HG03039 (cell line): ENCODE results near the gene SESN3.
"Not testable (repeated sequence)": the region's sequence is repeated elsewhere in the genome, so short reads cannot be mapped to it uniquely, and the experiment has no call there.

Experiments used
- ATAC-seq: cut with Tn5 transposase; IDR thresholded peaks from one replicate; pipeline ENCODE4 v1.9.1; 2021; ENCODE audit warnings: mild to moderate bottlenecking, moderate library complexity; ENCODE audit not compliant: unreplicated experiment

Gene SESN3

DNA sequence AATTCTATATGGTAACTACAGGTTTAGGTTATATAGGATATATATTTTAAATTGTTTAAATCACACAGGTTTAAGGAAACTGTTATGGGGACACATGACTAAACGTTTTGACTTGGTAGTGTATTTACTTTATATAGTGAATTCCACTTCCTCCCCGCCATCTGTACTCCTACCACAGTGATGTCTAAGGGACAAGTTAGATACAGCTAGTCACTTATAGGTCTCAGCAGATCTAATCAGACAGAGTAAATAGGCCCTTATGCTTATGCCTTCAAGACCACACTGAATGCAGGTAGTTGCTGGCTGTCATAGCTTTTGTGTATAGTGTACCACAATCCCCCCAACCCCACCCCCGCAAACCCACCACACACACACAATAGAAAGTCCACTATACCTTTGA, 8.2 kb downstream of the SESN3 start:
- ATAC-seq: no peak

DNA sequence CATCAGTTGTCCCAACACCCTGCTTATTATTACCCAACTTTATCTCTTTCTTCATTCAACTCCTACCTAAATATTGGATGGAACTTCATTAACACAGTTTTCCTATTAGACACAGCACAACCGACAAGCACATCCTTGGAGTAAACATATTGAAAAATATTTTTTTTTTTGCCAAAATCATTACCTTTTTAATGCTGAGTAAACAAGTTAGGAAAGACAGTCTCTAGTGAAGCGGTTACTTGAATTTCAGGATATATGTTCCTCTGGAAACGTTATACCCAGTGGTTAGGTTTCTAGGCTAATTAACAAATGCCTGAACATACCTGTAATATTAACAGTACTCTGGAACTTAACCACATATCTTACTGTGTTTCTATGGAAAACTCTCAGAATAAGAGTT, 11.4 kb downstream of the SESN3 start:
- ATAC-seq: no peak

DNA sequence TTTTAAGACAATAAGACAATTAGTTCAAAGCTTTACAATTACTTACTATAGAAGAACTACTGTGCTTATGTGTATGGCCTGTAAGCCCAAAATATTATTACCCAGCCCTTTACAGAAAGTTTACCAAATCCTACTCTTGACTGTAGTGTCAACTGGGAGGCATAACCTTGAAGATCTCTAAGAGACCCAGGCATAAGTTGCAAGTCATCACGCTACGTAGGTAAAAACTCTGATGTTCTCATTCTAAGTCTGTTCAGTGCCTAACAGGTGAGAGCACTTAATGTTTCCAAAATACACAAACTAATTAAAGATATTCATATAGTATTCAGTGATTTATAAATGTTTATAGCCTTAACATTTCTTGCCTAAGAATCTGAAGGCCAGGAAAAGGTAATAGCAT, 12.9 kb downstream of the SESN3 start:
- ATAC-seq: no peak

DNA sequence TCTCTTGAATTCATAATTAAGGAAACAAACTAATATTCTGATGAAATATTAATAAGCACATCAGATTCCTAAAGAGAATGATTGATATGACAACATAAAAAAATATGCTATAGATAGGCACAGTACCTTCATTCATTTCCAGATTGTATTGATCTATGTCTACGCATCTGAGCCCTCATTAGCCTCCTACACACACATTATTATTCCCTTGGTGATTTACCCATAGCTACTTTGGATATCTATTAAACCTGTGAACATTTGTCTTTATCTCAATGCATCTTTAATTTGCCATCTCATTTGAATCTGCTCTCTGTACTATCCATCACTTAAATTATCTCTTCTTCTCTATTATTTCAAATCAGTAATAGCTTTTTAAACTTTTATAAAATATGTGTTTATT, 18.4 kb downstream of the SESN3 start:
- no peak for ATAC-seq

DNA sequence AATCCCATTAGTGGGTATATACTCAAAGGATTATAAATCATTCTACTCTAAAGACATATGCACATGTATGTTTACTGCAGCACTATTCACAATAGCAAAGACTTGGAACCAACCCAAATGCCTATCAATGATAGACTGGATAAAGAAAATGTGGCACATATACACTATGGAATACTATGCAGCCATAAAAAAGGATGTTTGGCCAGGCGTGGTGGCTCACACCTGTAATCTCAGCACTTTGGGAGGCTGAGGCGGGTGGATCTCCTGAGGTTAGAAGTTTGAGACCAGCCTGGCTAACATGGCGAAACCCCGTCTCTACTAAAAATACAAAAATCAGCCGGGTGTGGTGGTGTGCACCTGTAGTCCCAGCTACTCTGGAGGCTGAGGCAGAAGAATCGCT, 21.5 kb downstream of the SESN3 start:
- not testable (repeated sequence) for ATAC-seq

DNA sequence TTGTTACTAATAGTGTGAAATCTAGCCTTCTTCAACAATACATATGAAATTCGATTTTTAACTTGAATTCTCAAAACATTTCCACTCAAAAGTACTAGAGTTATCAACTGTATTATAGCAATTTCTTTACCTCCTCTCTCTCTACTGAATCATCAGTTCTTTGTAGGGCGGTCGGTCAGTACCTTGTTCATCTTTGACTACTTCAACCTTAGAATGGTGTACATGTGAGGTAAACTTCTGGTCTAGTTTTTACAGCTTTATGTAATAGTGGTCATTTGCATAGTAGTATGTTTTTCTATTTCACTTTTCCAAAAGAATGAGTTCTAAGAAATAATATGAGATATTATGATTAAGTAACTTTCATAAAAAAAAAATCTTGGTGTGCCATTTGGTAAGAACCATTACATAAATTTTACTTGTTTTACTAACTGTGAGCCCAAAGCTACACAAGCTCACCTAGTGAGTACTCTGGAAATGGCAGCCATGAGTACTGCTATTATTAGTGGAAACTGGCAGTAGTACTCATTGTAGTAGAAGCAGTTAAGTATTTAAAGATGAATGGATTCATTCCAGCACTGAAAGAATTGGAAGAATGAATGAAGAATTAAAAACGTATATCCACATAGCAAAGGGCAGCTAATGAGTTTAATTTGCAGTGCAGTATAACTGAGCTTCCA, 30.1 kb downstream of the SESN3 start:
- ATAC-seq: no peak

DNA sequence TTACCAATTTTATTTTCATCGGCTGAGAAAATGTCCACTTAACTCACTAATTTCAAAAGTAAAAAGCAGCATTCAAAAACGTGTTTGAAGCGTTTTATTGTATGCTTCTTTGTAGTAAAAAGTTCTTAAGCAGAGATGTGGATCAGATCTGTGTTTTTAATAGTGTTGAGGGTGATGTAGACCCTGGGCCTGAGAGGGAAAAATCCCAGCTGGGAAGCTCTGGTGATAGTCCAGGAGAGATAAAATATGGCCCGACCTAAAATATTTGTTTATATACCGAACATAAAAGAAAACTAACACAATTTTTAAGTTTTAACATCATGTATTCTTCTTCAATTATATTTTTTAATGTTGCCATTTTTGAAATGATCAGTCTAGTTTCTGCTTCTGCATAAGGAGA, 35.2 kb downstream of the SESN3 start:
- no peak for ATAC-seq

DNA sequence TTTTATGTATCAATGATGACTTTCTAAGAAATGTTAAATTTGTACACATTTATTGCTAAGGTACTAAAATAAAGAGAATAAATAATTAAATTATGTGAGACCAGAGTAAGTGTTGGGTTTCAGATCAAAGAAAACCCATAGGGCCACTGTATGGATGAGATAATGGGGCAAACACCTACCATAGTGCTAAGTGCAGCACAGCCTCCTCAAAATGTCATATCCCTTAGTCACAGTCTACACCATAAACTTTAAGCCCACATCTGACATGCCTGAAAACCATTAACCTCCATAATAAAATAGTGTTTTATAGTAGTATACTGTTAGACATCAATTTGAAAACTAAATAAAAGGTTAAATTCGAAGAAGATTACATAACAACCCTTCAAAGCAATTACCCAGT, 37.5 kb downstream of the SESN3 start:
- ATAC-seq: no peak

DNA sequence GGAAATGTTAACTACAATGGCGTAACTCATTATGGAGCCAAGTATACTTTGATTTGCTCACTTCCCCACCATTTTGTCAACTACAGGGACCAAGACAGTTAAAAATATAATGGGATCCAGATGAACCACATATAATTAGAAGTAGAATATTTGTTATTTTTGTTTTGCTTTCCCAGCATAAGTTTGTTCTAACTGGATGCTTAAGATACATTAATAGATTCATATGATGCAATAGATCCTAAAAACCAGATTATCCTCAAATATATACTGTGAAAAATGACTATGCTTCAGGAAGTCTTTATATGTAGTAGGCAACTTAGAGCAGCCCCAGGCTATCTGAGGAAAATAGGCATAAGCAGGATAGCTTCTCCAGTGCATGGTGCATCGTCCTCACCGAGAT, 38.3 kb downstream of the SESN3 start:
- ATAC-seq: no peak

DNA sequence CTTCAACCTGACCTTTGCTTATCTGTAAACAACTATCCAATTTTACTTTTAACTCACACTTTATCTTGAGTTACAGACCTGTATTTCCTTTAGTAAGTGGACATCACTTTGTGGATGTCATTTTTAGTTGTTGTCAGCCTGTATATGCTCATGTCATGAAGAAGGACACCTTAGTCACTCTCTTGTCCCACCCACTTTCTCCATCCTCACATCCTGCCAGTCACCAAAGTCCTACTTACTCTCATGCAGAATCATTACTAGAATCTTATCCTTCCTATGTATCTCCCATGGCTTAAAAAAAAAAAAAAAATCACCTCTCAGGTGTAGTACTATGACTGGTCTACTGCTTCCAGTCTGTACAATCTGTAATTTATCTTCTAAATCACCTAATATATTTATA, 43.3 kb downstream of the SESN3 start:
- no peak for ATAC-seq

DNA sequence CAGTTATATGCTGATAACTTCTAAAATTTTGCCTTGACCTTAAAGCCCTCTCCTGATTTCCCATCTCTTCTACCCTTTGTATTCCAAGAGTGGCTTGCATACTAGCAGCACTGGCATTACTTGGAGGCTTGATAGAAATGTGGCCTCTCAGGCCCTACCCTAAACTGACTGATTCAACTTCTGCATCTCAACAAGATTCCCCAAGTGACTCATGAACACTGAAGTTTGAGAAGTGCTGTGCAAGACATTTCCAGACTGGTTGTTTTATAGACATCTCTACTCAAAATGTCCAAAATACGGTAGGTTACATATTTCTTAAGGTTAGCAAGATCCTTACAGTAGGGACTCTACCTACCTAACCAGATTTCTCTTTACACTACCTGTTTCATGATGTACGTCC, 48.6 kb downstream of the SESN3 start:
- ATAC-seq: no peak

DNA sequence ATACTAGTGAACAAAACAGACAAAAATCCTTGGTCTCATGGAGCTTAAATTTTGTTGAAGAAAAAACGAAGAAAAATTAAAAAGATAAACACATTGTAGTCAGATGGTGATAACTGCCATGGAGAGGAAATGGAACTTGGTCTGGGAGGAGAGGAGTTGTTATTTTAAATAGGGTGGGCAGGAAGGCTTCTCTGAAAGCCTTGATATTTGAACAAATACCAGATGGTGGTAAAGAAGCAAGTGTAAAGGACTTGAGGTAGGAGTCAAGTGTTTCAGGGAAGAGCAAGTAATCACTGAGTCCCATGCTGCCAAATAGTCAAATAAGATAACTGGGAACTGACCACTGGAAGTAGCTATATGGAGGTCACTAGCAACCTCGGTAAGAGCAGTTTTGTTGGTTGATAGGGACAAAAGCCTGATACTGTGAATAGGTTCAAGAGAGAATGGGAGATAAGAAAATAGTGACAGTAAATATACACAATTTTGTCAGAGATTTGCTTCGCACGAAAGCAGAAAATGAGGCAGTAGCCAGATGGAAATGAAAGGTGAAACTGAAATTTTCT, 55.1 kb downstream of the SESN3 start:
- ATAC-seq: no peak

DNA sequence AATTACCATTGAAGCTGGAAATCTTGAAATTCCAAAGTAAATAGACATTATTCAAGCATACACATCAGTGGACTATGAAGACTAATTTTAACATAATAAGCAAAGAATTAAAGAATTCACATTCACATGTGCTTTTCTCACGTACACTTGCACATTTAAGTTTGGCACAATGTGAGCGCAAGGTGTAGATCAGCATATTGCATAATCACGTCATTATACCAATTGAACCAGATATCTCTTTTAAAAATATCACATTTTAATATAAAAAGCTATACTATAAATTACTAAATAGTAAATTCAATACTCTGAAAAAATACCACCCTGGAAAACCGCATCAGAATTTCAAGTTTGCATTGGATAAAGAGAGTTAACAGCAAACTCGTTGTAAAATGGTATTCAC, 60.7 kb downstream of the SESN3 start:
- ATAC-seq: no peak

DNA sequence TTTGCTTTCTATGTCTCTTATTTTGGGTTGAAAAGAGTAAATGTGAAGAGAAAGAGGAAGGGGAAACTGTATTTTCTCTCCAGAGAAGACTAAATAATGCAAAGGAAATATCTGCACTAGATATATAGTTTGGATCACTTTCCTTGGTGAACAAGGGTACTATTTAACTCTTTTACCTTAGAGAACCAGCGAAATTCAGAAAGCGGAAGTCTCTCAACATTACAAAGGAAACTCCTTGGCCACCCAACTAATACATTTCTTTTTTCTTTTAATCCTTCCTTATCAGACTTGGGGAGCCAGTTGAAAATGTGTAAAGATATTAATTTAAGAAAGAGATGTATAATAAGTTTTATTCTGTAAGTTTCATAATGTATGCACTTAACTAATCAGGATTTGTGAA, 64.2 kb downstream of the SESN3 start:
- ATAC-seq: no peak

DNA sequence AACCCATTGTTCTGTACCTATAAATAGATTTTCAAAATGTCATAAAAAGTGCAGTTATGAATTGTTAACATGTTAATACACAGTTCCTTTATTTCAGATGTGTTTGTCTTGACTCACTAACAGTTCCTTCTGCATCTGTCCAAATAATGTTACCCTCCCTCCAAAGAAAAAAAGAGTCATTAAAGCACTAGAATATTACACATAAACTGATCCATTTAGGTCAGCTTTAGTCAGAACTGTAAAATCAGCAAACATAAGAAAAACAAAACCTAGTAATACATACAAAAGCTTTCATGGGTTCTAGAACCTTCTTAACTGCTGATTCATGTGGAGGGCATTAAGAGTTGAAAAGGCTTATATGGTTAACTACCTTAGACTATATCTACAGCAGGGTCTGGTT, 65.4 kb downstream of the SESN3 start:
- ATAC-seq: no peak

DNA sequence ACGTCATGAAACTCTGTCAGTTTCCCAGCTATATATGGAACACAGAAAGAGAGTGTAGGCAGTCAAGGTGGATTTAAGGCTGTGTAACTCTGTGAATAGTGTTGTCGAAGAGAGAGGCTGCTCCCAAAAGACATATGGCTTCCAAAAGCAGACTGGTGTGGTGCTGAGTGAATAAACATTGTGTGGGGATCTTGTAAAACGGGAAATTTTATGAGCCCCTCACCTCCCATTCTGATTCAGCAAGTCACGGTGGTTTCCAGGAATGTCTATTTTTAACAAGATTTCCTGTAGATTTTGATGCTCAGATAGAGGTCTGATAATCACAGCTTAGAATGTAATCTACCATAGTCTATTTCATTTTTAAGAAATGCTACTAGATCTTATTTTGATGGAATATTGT, 67.9 kb downstream of the SESN3 start:
- ATAC-seq: no peak

DNA sequence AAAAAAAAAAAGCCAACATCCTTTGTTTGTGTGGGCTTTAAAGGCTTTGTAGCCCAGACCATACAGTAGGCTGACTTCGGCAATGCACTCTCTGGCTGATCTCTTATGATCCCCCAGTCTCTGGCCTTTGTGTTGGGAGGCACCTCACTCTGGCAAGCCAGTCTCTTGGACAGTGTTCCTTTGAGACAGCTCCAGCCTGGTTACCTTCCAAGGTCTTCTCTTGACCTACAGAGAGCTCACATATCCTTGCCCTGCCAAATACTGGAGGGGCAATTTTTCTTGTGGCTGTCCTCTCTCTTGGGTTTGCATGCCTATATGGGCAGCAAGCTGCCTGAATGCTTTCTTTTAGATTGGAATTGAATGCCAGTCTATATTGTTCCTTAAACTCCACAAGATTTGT, 69.8 kb downstream of the SESN3 start:
- no peak for ATAC-seq

DNA sequence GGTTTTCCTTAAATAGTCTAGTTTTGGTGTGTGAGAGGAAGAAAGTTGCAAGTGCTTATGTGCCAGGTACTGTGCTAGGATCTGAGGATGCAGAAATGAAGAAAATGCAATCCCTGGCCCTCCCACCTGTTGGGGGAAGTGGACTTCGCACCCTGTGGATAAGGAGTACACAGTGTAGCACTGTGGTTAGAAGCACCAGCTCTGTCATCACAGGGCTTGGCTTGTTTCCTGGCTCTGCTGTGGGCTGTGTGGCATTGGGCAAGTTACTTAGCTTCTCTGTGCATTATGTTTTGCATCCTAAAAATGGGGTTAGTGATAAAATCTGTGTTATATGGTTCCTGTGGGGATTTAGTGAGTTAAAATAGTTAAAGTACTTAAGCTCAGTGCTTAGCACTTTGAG, 73.2 kb downstream of the SESN3 start:
- no peak for ATAC-seq

DNA sequence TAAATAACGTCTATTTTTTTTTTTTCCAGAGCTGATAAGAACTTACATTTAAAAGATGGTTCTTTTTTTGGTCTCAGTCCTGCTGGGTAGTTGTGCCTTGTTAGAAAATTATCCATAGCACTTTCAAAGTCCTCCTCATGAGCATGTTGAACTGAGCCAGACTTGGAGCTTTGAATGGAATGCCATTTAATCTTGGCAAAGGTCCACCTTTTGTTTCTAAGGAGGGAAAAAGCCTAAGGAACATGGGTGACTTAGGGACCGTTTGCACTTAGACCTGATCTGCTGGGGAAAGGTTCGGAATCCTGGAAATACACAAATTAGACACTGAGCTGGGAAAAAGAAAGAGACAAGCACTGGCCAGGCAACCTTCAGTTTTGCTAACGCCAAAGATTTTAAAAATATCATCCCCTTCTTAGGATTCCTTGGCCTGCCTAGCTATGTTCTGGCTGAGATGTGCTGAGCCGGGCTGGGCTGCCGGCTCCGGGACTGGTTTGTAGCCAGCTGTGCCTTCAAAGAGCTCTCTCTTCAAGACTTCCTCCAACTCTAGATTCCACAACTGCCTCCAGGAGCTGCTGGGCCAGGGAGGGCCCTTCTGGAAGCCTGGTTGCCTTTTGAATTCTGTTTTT, 74.0 kb downstream of the SESN3 start:
- ATAC-seq: no peak

DNA sequence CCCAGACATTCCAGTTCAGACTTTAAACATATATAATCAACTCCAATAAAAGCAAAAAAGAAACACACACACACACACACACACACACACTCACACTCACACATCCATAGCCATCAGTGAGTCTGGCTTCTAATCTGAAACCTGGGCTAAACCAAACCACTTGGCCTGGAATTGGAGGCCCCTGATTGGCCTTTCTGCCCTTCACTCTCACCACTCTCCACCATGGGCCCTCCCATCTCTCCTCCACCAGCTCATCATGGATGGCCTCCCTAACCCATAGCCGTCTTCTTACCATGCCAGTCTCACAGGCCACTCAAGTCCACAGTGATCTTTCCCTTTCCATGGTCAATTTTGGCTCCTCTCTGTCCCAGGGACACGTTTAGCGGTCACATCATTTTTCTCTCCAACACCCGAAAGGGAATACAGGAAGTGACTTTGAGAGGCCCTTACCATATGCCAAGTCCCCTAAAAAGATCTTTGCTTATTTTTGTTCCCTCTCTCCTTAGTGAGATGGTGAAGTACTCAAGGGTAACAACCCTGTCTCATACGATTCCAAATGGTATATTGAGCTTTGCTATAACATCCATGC, 74.8 kb downstream of the SESN3 start:
- ATAC-seq: no peak

DNA sequence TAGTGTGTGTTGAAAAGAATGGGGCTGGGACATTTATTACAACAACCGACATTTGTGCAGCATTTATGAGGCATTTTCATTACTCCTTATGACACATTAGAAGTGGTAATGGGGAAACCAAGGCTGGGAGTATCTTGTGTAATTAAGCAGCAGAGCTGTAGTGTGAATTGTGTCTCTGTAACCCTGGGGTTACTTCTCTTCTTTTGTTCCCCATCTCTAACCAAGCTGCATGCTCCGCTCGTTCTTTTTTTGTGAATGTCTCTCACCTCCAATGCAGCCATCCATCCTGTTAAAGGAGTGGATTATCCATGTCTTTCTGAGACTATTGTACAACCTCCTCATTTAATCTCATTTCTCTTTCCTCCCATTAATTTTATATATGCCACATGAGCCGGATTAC, 75.6 kb downstream of the SESN3 start:
- ATAC-seq: no peak

DNA sequence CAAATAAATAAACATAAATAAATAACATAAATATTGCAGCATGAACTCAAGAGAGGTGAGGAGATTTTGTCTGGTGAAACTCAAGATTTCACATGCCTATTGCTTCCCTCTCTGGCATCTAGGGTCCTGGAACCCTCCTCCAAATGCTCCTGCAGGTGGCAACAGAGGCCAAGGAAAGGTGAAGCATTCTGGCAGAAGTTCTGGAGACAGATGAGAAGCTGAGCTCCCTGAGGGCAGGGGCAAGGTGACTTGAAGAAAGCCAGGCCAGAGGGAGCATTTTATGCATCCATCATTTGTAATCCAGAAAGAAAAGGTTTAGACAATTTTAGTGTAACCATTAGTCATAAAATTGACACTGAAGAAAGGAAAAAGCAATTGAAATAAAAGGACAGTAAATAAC, 76.5 kb downstream of the SESN3 start:
- ATAC-seq: no peak
